GM19467 (cell line): ENCODE measurements around the gene UFD1.

ENCODE experiments used
- ATAC-seq: cut with Tn5 transposase; IDR thresholded peaks from one replicate; pipeline ENCODE4 v1.9.1; 2021; ENCODE audit warnings: mild to moderate bottlenecking, moderate library complexity; ENCODE audit not compliant: unreplicated experiment

Gene UFD1

GRCh38 chr22:19478901-19479354, at the start of gene UFD1:
UFD1 (minus strand) TSS chr22:19479193; CDS start chr22:19479085, 108 bp downstream.
- ATAC-seq: peak; percentile 42

- ATAC-seq: no peak
Observed at GRCh38 chr22:19527861-19528417, 48.9 kb upstream of the UFD1 start.

GRCh38 chr22:19527321-19527721, 48.3 kb upstream of the UFD1 start:
- ATAC-seq: no peak

GRCh38 chr22:19526702-19527111, 47.7 kb upstream of the UFD1 start:
- ATAC-seq: no peak

GRCh38 chr22:19526076-19526701, 47.2 kb upstream of the UFD1 start:
- ATAC-seq: no peak

GRCh38 chr22:19525666-19526065, 46.7 kb upstream of the UFD1 start:
- ATAC-seq: no peak

- ATAC-seq: no peak
Observed at GRCh38 chr22:19525116-19525660, 46.2 kb upstream of the UFD1 start.

GRCh38 chr22:19524170-19525115, 45.5 kb upstream of the UFD1 start, which contains the start of gene CLDN5:
CLDN5 (minus strand) TSS chr22:19524410; CDS start chr22:19524255, 155 bp downstream.
- no peak for ATAC-seq

GRCh38 chr22:19523240-19524169, 44.5 kb upstream of the UFD1 start:
- no peak for ATAC-seq

- no peak for ATAC-seq
Observed at GRCh38 chr22:19522881-19523239, 43.9 kb upstream of the UFD1 start.

GRCh38 chr22:19522190-19522880, 43.3 kb upstream of the UFD1 start:
- no peak for ATAC-seq

GRCh38 chr22:19520566-19521305, 41.7 kb upstream of the UFD1 start:
- ATAC-seq: no peak

- ATAC-seq: no peak
Observed at GRCh38 chr22:19520007-19520406, 41.0 kb upstream of the UFD1 start.

- no peak for ATAC-seq
Observed at GRCh38 chr22:19519041-19519926, 40.3 kb upstream of the UFD1 start.

GRCh38 chr22:19518635-19519034, 39.6 kb upstream of the UFD1 start:
- ATAC-seq: no peak

- no peak for ATAC-seq
Observed at GRCh38 chr22:19517919-19518611, 39.1 kb upstream of the UFD1 start.

GRCh38 chr22:19517171-19517500, 38.1 kb upstream of the UFD1 start:
- no peak for ATAC-seq
